SK-N-SH (cell line): ENCODE measurements around the gene SLC39A13. TPM values are rescaled to one million over a fixed set of nuclear protein-coding genes. Genes with fewer than 3 reads are reported as not detected.

Experiments
- CTCF ChIA-PET: fragments of 300-600, 350-600 bp; formaldehyde crosslinking; extraction: SDS; loops from one replicate; lab custom pipeline; 2021; lab: Yijun Ruan, JAX
- POLR2A ChIA-PET: fragments of 350-600 bp; sonication (Branson Sonifier 250); formaldehyde crosslinking; extraction: SDS; loops from one replicate; lab custom pipeline; 2020; ENCODE audit warnings: antibody characterized with exemption, inconsistent platforms; lab: Yijun Ruan, JAX
- DNase-seq: peaks from one replicate; pipeline ENCODE4 v3.0.0; 2012
- H2AFZ ChIP-seq: fragments of 200-600 bp; sonication (generic); 2 replicates; pipeline ENCODE4 v1.8.1; 2016; ENCODE audit warnings: antibody characterized with exemption, mild to moderate bottlenecking, low read depth
- H3F3A ChIP-seq: fragments of 200-600 bp; sonication (generic); replicated peaks from 2 replicates; pipeline ENCODE3; 2016; ENCODE audit warnings: antibody characterized with exemption, mild to moderate bottlenecking; ENCODE audit not compliant: insufficient read depth
- H3K27ac ChIP-seq, 2 experiments: fragments of 200-500 bp in 1 of 2; fragments of 200-600 bp in 1 of 2; sonication (Bioruptor generic) in 1 of 2; sonication (generic), shearing (Covaris generic) in 1 of 2; 2 replicates each; pipeline versions ENCODE4 v1.5.1 to v1.6.1; 2014 to 2016; ENCODE audit warnings: low read depth in 2 of 2, inconsistent platforms in 1 of 2, low read length in 1 of 2, mild to moderate bottlenecking in 1 of 2, mixed read lengths in 1 of 2
- H3K27me3 ChIP-seq: fragments of 200-600 bp; sonication (generic), shearing (Covaris generic); 2 replicates; pipeline ENCODE4 v1.6.1; 2016; ENCODE audit warnings: mixed run types; ENCODE audit not compliant: insufficient read depth
- H3K36me3 ChIP-seq, 2 experiments: fragments of 200-500 bp in 1 of 2; fragments of 200-600 bp in 1 of 2; sonication (Bioruptor generic) in 1 of 2; sonication (generic) in 1 of 2; replicated peaks in 1 of 2; 2 replicates each; pipeline versions ENCODE3 to v1.5.1; 2014 to 2016; ENCODE audit warnings: low read length in 1 of 2, mild to moderate bottlenecking in 1 of 2; ENCODE audit not compliant: insufficient read depth in 2 of 2, control insufficient read depth in 1 of 2
- H3K4me1 ChIP-seq, 2 experiments: fragments of 200-500 bp in 1 of 2; fragments of 200-600 bp in 1 of 2; sonication (Bioruptor generic) in 1 of 2; sonication (generic), shearing (Covaris generic) in 1 of 2; 2 replicates each; pipeline versions ENCODE4 v1.5.1 to v1.6.1; 2014 to 2016; ENCODE audit warnings: low read depth in 1 of 2, low read length in 1 of 2, mixed run types in 1 of 2; ENCODE audit not compliant: insufficient read depth in 2 of 2, control insufficient read depth in 1 of 2
- H3K4me2 ChIP-seq: fragments of 200-600 bp; sonication (generic), shearing (Covaris generic); 2 replicates; pipeline ENCODE4 v1.6.1; 2017; ENCODE audit warnings: mixed run types
- H3K4me3 ChIP-seq, 2 experiments: fragments of 200-500 bp in 1 of 2; fragments of 200-600 bp in 1 of 2; sonication (Bioruptor generic) in 1 of 2; sonication (generic), shearing (Covaris generic) in 1 of 2; 2 replicates each; pipeline versions ENCODE4 v1.5.1 to v1.8.1; 2014 to 2016; ENCODE audit warnings: low read depth in 2 of 2, inconsistent platforms in 1 of 2, low read length in 1 of 2, mild to moderate bottlenecking in 1 of 2, mixed read lengths in 1 of 2, moderate library complexity in 1 of 2
- H3K79me2 ChIP-seq: fragments of 200-600 bp; sonication (generic); 2 replicates; pipeline ENCODE4 v1.8.1; 2017; ENCODE audit warnings: mild to moderate bottlenecking; ENCODE audit not compliant: insufficient read depth
- H3K9ac ChIP-seq: fragments of 200-600 bp; sonication (generic); 2 replicates; pipeline ENCODE4 v1.6.1; 2017; ENCODE audit warnings: mixed run types
- H3K9me2 ChIP-seq: fragments of 200-600 bp; sonication (generic); 2 replicates; pipeline ENCODE4 v1.6.1; 2017; ENCODE audit warnings: mixed run types
- H3K9me3 ChIP-seq: fragments of 200-600 bp; sonication (generic); 2 replicates; pipeline ENCODE4 v1.6.1; 2017; ENCODE audit warnings: mixed run types, mild to moderate bottlenecking, moderate library complexity
- H4K20me1 ChIP-seq: fragments of 200-600 bp; sonication (generic); 2 replicates; pipeline ENCODE4 v1.6.1; 2017; ENCODE audit warnings: mild to moderate bottlenecking, mixed run types; ENCODE audit not compliant: insufficient read depth
- CHD2 ChIP-seq: fragments of 150-350 bp; IDR thresholded peaks from 2 replicates; pipeline ENCODE4 v1.6.1; 2018; ENCODE audit warnings: low read length; ENCODE audit not compliant: partially characterized antibody
- CTCF ChIP-seq: fragments of 200-600 bp; sonication (generic); IDR thresholded peaks from 2 replicates; pipeline ENCODE4 v1.6.1; 2017; ENCODE audit warnings: antibody characterized with exemption, mild to moderate bottlenecking, moderate library complexity
- ELF1 ChIP-seq: IDR thresholded peaks from 2 replicates; pipeline ENCODE4 v1.4.0; 2012
- GABPA ChIP-seq: IDR thresholded peaks from 2 replicates; pipeline ENCODE4 v1.4.0; 2012; ENCODE audit warnings: low read depth, mild to moderate bottlenecking
- GATA2 ChIP-seq: sonication (generic); formaldehyde crosslinking; IDR thresholded peaks from 2 replicates; pipeline ENCODE4 v1.5.0; 2020; ENCODE audit warnings: mild to moderate bottlenecking, missing genetic modification reagents
- IRF3 ChIP-seq: fragments of 150-350 bp; IDR thresholded peaks from 2 replicates; pipeline ENCODE4 v1.6.1; 2016; ENCODE audit warnings: mild to moderate bottlenecking, low read depth, low read length
- MAX ChIP-seq: IDR thresholded peaks from 2 replicates; pipeline ENCODE4 v1.4.0; 2012; ENCODE audit warnings: low read depth
- RAD21 ChIP-seq: IDR thresholded peaks from 2 replicates; pipeline ENCODE4 v1.6.1; 2012; ENCODE audit warnings: mild to moderate bottlenecking, low read length
- RCOR1 ChIP-seq: fragments of 150-350 bp; IDR thresholded peaks from 2 replicates; pipeline ENCODE4 v1.6.1; 2017; ENCODE audit warnings: antibody characterized with exemption, low read length
- SMC3 ChIP-seq: IDR thresholded peaks from 2 replicates; pipeline ENCODE4 v1.6.1; 2012; ENCODE audit warnings: low read depth, low read length, improper control_type of control experiment
- TAF1 ChIP-seq: IDR thresholded peaks from 2 replicates; pipeline ENCODE4 v1.6.1; 2012; ENCODE audit warnings: low read depth, mild to moderate bottlenecking, low read length, moderate library complexity, borderline replicate concordance
- USF1 ChIP-seq: IDR thresholded peaks from 2 replicates; pipeline ENCODE4 v1.4.0; 2012; ENCODE audit warnings: low read depth, borderline replicate concordance
- USF2 ChIP-seq: fragments of 150-350 bp; IDR thresholded peaks from 2 replicates; pipeline ENCODE4 v1.6.1; 2017; ENCODE audit warnings: antibody characterized with exemption, low read length, low read depth, borderline replicate concordance
- ZBTB33 ChIP-seq: IDR thresholded peaks from 2 replicates; pipeline ENCODE4 v1.4.0; 2012; ENCODE audit warnings: low read depth, borderline replicate concordance
- WGBS: methylation state at CpG from one replicate; pipeline ENCODE4 v1.1.6; 2017; ENCODE audit warnings: low lambda C conversion rate; 5-methylcytosine and 5-hydroxymethylcytosine counted together
- polyA plus RNA-seq, 3 experiments: library from polyadenylated mRNA; depleted of rRNA; stranded (reverse); fragments of >200 nt; gene quantifications; 2 replicates each; pipeline ENCODE4 v1.2.3, GENCODE V29; 2012

Gene SLC39A13
- polyA plus RNA-seq, 1 of the 3 experiments (the other 2 are of a cell fraction): 65.5 TPM

GRCh38 chr11:47360341-47360740 lies 48.0 kb upstream of the SLC39A13 start:
- Histone ChIP-seq H3F3A (peaks cover 5% of the 10 kb centered on the region), H3K4me1 (peaks cover 0 to 3% of the 10 kb centered on the region in 2 experiments; a peak in 1 of 4 replicates), H2AFZ (no peak overlapping the region), H4K20me1 (no peaks in the 10 kb centered on the region), H3K27me3 (no peaks in the 10 kb centered on the region), H3K27ac (no peak overlapping the region), H3K9me3 (no peaks in the 10 kb centered on the region), H3K79me2 (no peaks in the 10 kb centered on the region), H3K36me3 (no peaks in the 10 kb centered on the region), H3K9ac (no peak overlapping the region), H3K4me3 (no peak overlapping the region), H3K9me2 (no peaks in the 10 kb centered on the region), H3K4me2 (no peak overlapping the region)
- CTCF ChIA-PET: interaction anchor here (0.8 to 3.9 kb wide), 3 partner anchors 13 to 182 kb away, joined by 3 to 24 read pairs (median 4); no protein-coding TSS in a partner anchor
- DNase-seq: no peak
- WGBS: 90% methylated on average over 15 of the region's 15 CpGs
- no peak for TF ChIP-seq GATA2 (CRISPR knock-in tag)
- TF ChIP-seq CTCF: no peak
- no peak for TF ChIP-seq RAD21
- TF ChIP-seq USF2: no peak
- POLR2A ChIA-PET: no interaction called here

GRCh38 chr11:47361419-47361818 lies 47.0 kb upstream of the SLC39A13 start:
- Histone ChIP-seq H3K27me3 (no peaks in the 10 kb centered on the region), H3K4me2 (no peak overlapping the region), H3K27ac (no peak overlapping the region), H3K9me2 (no peaks in the 10 kb centered on the region), H3K4me3 (no peak overlapping the region), H3F3A (peaks cover 4% of the 10 kb centered on the region), H2AFZ (no peak overlapping the region), H3K79me2 (no peaks in the 10 kb centered on the region), H3K9ac (no peak overlapping the region), H3K9me3 (no peaks in the 10 kb centered on the region), H3K36me3 (no peaks in the 10 kb centered on the region), H4K20me1 (no peaks in the 10 kb centered on the region), H3K4me1 (no peaks in the 10 kb centered on the region)
- 90% methylated on average over 12 of the region's 13 CpGs for WGBS
- CTCF ChIA-PET: interaction anchor here (3.9 kb wide), 1 partner anchor 12 kb away, joined by 24 read pairs; no protein-coding TSS in a partner anchor
- no peak for TF ChIP-seq MAX
- TF ChIP-seq ELF1: no peak
- TF ChIP-seq ZBTB33: no peak
- TF ChIP-seq RCOR1: no peak
- TF ChIP-seq IRF3: no peak
- no peak for TF ChIP-seq SMC3
- TF ChIP-seq GATA2 (CRISPR knock-in tag): no peak
- TF ChIP-seq GABPA: no peak
- no peak for TF ChIP-seq USF1
- no peak for TF ChIP-seq TAF1
- TF ChIP-seq CHD2: no peak
- no peak for TF ChIP-seq USF2
- POLR2A ChIA-PET: no interaction called here
- no peak for DNase-seq
